HepG2 (cell line): ENCODE measurements around the gene CTNNBL1. TPM values are rescaled to one million over a fixed set of nuclear protein-coding genes. Genes with fewer than 3 reads are reported as not detected.
A peak's percentile ranks its signal among the peaks of the same experiment; 100 is the strongest.

ENCODE experiments used
- FOXA1 ChIP-seq, 2 experiments: fragments of 450-650 bp in 1 of 2; sonication (generic) in 1 of 2; formaldehyde crosslinking in 1 of 2; IDR thresholded peaks; 2 replicates each; pipeline versions ENCODE4 v1.4.0 to v1.6.1; 2016 to 2020; ENCODE audit warnings: missing genetic modification reagents in 1 of 2
- FUBP1 ChIP-seq: sonication (generic); formaldehyde crosslinking; IDR thresholded peaks from 2 replicates; pipeline ENCODE4 v1.5.1; 2020; ENCODE audit warnings: missing genetic modification reagents, mild to moderate bottlenecking, borderline replicate concordance
- HDAC2 ChIP-seq: sonication (generic); formaldehyde crosslinking; IDR thresholded peaks from 2 replicates; pipeline ENCODE4 v1.4.0; 2020; ENCODE audit warnings: missing genetic modification reagents
- MATR3 ChIP-seq: sonication (generic); formaldehyde crosslinking; IDR thresholded peaks from 2 replicates; pipeline ENCODE4 v1.4.0; 2020; ENCODE audit warnings: missing genetic modification reagents
- MEF2D ChIP-seq: sonication (generic); formaldehyde crosslinking; IDR thresholded peaks from 2 replicates; pipeline ENCODE4 v1.5.1; 2020; ENCODE audit warnings: mild to moderate bottlenecking, missing genetic modification reagents
- RNF2 ChIP-seq: fragments of 450-650 bp; conservative IDR thresholded peaks from 2 replicates; pipeline ENCODE4 v1.6.1; 2016; ENCODE audit warnings: low read depth
- SALL1 ChIP-seq: sonication (generic); formaldehyde crosslinking; IDR thresholded peaks from 2 replicates; pipeline ENCODE4 v1.8.0; 2022; ENCODE audit warnings: mild to moderate bottlenecking, missing genetic modification reagents
- ZBTB40 ChIP-seq, 2 experiments: fragments of 450-650 bp in 1 of 2; sonication (generic) in 1 of 2; formaldehyde crosslinking in 1 of 2; IDR thresholded peaks; 2 replicates each; pipeline versions ENCODE4 v1.6.1 to v1.8.0; 2016 to 2022; ENCODE audit warnings: antibody characterized with exemption in 1 of 2, mild to moderate bottlenecking in 1 of 2, missing genetic modification reagents in 1 of 2
- ZFP41 ChIP-seq: sonication (generic); formaldehyde crosslinking; IDR thresholded peaks from 2 replicates; pipeline ENCODE4 v1.4.0; 2020; ENCODE audit warnings: mild to moderate bottlenecking, missing genetic modification reagents, borderline replicate concordance
- ZIK1 ChIP-seq: sonication (generic); formaldehyde crosslinking; IDR thresholded peaks from 2 replicates; pipeline ENCODE4 v1.5.0; 2020; ENCODE audit warnings: mild to moderate bottlenecking, low read depth, missing genetic modification reagents, borderline replicate concordance
- ZNF292 ChIP-seq: sonication (generic); formaldehyde crosslinking; IDR thresholded peaks from 2 replicates; pipeline ENCODE4 v1.8.1; 2022; ENCODE audit warnings: mild to moderate bottlenecking, low read depth, missing genetic modification reagents, borderline replicate concordance
- ZNF550 ChIP-seq: sonication (generic); formaldehyde crosslinking; IDR thresholded peaks from 2 replicates; pipeline ENCODE4 v1.4.0; 2020; ENCODE audit warnings: mild to moderate bottlenecking, missing genetic modification reagents, borderline replicate concordance
- ZNF776 ChIP-seq: sonication (generic); formaldehyde crosslinking; IDR thresholded peaks from 2 replicates; pipeline ENCODE4 v1.4.0; 2020; ENCODE audit warnings: mild to moderate bottlenecking, missing genetic modification reagents
- polyA plus RNA-seq, 8 experiments: library from polyadenylated mRNA; depleted of rRNA in 3 of 8; stranded (reverse) in 7 of 8; unstranded in 1 of 8; fragments of >200 nt; fragmentation: Illumina TruSeq in 4 of 8; extraction: Trizol in 4 of 8; gene quantifications; 2 replicates each; pipeline versions ENCODE4 v1.2.1 to v1.2.3, GENCODE V29; 2011 to 2016; ENCODE audit warnings: low read depth in 4 of 8, missing spikeins in 1 of 8, mixed read lengths in 1 of 8; ENCODE audit not compliant: insufficient read depth in 1 of 8
- total RNA-seq, 5 experiments: library from RNA; depleted of rRNA; stranded (reverse); fragments of >200 nt; fragmentation: Illumina TruSeq; extraction: Trizol; gene quantifications; 2 replicates each; pipeline ENCODE4 v1.2.3, GENCODE V29; 2016; ENCODE audit warnings: low read depth in 1 of 5
- TF ChIP-seq, protein P1 (sequence below): IDR thresholded peaks from 2 replicates; pipeline ENCODE4 v1.6.1; 2016; ENCODE audit warnings: missing compliant biosample characterization, missing genetic modification reagents, borderline replicate concordance

The CTNNBL1 gene
- total and polyA plus RNA-seq, 2 of the 13 experiments (the other 11 are each of a cell fraction or from before 2014, with no cell fraction given): 49.3 to 94.6 TPM

DNA sequence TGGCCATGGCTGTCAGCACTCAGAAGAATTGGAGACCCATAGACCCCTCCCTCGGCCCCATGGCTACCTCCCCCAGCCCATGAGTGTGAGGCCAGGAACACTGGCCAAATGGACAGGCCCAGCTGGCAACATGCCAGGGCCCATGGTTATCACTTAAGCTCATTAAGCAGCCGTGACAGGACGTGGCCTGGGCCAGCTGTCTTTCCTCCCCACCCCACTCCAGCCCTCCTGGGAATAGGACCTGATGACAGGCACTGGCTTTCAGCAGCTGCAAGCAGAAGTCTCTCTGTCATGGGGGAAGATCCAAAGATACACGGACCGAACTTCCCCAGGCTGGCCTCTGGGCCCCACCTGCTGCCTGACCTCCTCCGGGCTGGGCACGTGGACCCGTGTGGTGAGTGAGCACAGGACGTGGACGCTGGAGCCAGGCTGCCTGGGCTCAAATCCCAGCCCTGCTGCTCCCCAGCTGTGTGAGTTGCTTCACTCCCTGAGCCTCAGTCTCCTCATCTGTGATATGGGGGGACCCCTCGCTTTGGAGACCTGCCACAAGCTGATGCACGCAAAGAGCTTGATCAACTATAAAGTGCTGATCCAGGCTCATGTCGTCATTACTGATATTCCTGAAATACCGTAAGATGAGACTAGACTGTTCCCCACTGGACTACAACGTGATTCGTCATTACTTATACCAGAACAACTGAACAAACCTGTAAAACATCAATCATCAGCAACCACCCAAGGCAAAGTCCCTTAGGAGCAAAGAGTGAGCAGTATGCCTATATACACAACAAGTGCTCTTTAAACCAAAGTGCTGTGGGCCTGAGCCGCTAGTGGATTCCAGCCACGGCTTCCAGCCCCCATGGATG lies 187.1 kb downstream of the CTNNBL1 start (continued):
- TF ChIP-seq, protein P1, sequence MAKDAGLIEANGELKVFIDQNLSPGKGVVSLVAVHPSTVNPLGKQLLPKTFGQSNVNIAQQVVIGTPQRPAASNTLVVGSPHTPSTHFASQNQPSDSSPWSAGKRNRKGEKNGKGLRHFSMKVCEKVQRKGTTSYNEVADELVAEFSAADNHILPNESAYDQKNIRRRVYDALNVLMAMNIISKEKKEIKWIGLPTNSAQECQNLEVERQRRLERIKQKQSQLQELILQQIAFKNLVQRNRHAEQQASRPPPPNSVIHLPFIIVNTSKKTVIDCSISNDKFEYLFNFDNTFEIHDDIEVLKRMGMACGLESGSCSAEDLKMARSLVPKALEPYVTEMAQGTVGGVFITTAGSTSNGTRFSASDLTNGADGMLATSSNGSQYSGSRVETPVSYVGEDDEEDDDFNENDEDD (CRISPR knock-in tag): no peak
- TF ChIP-seq FUBP1 (CRISPR knock-in tag): 0 out of 2 replicates have a peak, but pooled peaks have one; percentile 82
- TF ChIP-seq FOXA1 (IDR thresholded peaks at IDR 0.05): no peak
- TF ChIP-seq FOXA1 (CRISPR knock-in tag; IDR thresholded peaks at IDR 0.05): 0 out of 2 replicates have a peak, but pooled peaks have one; percentile 13
- TF ChIP-seq RNF2: peak; percentile 45; the same call in 1 of the 2 replicates
- peak; percentile 50; the same call in 1 of the 2 replicates for TF ChIP-seq ZNF292 (CRISPR knock-in tag)
- peak; percentile 14 for TF ChIP-seq SALL1
- TF ChIP-seq ZFP41 (CRISPR knock-in tag): 0 out of 2 replicates have a peak, but pooled peaks have one; percentile 14
- no peak for TF ChIP-seq ZNF550 (CRISPR knock-in tag)
- TF ChIP-seq ZNF776: no peak; the same call in 1 of the 2 replicates
- TF ChIP-seq ZBTB40 (IDR thresholded peaks at IDR 0.05): no peak
- peak; percentile 60; the same call in 1 of the 2 replicates for TF ChIP-seq ZBTB40 (CRISPR knock-in tag; IDR thresholded peaks at IDR 0.05)
- TF ChIP-seq MATR3 (CRISPR knock-in tag): no peak
- 0 out of 2 replicates have a peak, but pooled peaks have one; percentile 9 for TF ChIP-seq HDAC2 (CRISPR knock-in tag)
- 0 out of 2 replicates have a peak, but pooled peaks have one; percentile 63 for TF ChIP-seq MEF2D (CRISPR knock-in tag)
- no peak for TF ChIP-seq ZIK1 (CRISPR knock-in tag)
